Natural killer cell (primary cell): ENCODE measurements around the gene GNAT1. TPM values are rescaled to one million over a fixed set of nuclear protein-coding genes. Genes with fewer than 3 reads are reported as not detected.

Experiments used
- ATAC-seq, 3 donors: fragments of 150-1000 bp in 2 of 3; fragments of 200-7000 bp in 1 of 3; cut with Tn5 transposase; 1 replicate in 1 of 3; 2 replicates in 2 of 3; pipeline ENCODE4 v1.10.0; 2021; ENCODE audit warnings: mild to moderate bottlenecking in 2 of 3, moderate library complexity in 2 of 3
- DNase-seq, 2 donors: peaks; one replicate each; pipeline versions ENCODE4 v3.0.0 to v3.0.0-alpha.2; 2013 to 2021; ENCODE audit warnings: mixed read lengths in 1 of 2
- H3K27ac ChIP-seq: one replicate; pipeline ENCODE4 v1.5.1; 2013; ENCODE audit warnings: mild to moderate bottlenecking, low read length
- H3K27me3 ChIP-seq: one replicate; pipeline ENCODE4 v1.6.1; 2013; ENCODE audit warnings: low read length; ENCODE audit not compliant: control insufficient read depth, insufficient read depth
- H3K36me3 ChIP-seq: one replicate; pipeline ENCODE4 v1.6.1; 2013; ENCODE audit warnings: low read length; ENCODE audit not compliant: control insufficient read depth, insufficient read depth
- H3K4me1 ChIP-seq: one replicate; pipeline ENCODE4 v1.6.1; 2013; ENCODE audit warnings: low read length; ENCODE audit not compliant: control insufficient read depth, insufficient read depth
- H3K4me3 ChIP-seq: one replicate; pipeline ENCODE4 v1.5.1; 2013; ENCODE audit warnings: low read length
- H3K9me3 ChIP-seq: one replicate; pipeline ENCODE4 v1.6.1; 2013; ENCODE audit warnings: low read length; ENCODE audit not compliant: control insufficient read depth, insufficient read depth
- H3K27ac Mint-ChIP-seq, 2 donors: one replicate each; pipeline ENCODE4 v1.8.0; 2022; ENCODE audit warnings: mild to moderate bottlenecking in 2 of 2, mixed read lengths in 2 of 2, moderate library complexity in 1 of 2
- H3K27me3 Mint-ChIP-seq, 2 donors: one replicate each; pipeline ENCODE4 v1.8.0; 2022; ENCODE audit warnings: low read depth in 2 of 2, mixed read lengths in 2 of 2
- H3K36me3 Mint-ChIP-seq: one replicate; pipeline ENCODE4 v1.8.0; 2022; ENCODE audit warnings: mixed read lengths
- H3K4me1 Mint-ChIP-seq, 2 donors: one replicate each; pipeline ENCODE4 v1.8.0; 2022; ENCODE audit warnings: mixed read lengths in 2 of 2
- H3K4me3 Mint-ChIP-seq: one replicate; pipeline ENCODE4 v1.8.0; 2022; ENCODE audit warnings: mild to moderate bottlenecking, moderate library complexity, mixed read lengths
- H3K9me3 Mint-ChIP-seq, 2 donors: one replicate each; pipeline ENCODE4 v1.8.0; 2022; ENCODE audit warnings: mixed read lengths in 2 of 2
- CTCF ChIP-seq: fragments of 200-600 bp; IDR thresholded peaks from one replicate; pipeline ENCODE4 v1.8.0; 2022; ENCODE audit warnings: antibody characterized with exemption
- WGBS: methylation state at CpG from one replicate; pipeline ENCODE4 v1.1.7; 2013; ENCODE audit warnings: missing lambda C conversion rate; ENCODE audit not compliant: insufficient coverage; 5-methylcytosine and 5-hydroxymethylcytosine counted together
- intact Hi-C: fragments of 100-400 bp; cut with micrococcal nuclease; formaldehyde crosslinking; loops from one replicate; pipeline ENCODE4 v1.14.2; 2022
- total RNA-seq, 4 donors: library from RNA; stranded (reverse); fragments of 120-200 nt in 1 of 4; gene quantifications; one replicate each; pipeline versions ENCODE4 v1.2.3 to v1.2.4, GENCODE V29; 2013 to 2022

Gene GNAT1
- total RNA-seq, 3 donors from 2014 or later (not counting 1 experiment from before 2014, with no cell fraction given), result not detected

- 75% methylated on average over 8 of the region's 8 CpGs for WGBS
- no peaks in the 10 kb centered on the region for H3K36me3 ChIP-seq
- no peak for TF ChIP-seq CTCF
- Mint-ChIP-seq H3K4me1 (no peaks in the 10 kb centered on the region), H3K4me3 (no peak overlapping the region), H3K36me3 (no peaks in the 10 kb centered on the region), H3K27me3 (no peaks in the 10 kb centered on the region), H3K9me3 (no peaks in the 10 kb centered on the region), H3K27ac (no peak overlapping the region)
- no peak for DNase-seq
- intact Hi-C loops, result no loop called here
- no peaks in the 10 kb centered on the region for H3K4me1 ChIP-seq
- ATAC-seq, result no peak
- no peak overlapping the region for H3K27ac ChIP-seq
- H3K4me3 ChIP-seq, result no peak overlapping the region
- H3K27me3 ChIP-seq, result no peaks in the 10 kb centered on the region
- no peaks in the 10 kb centered on the region for H3K9me3 ChIP-seq
These were observed 27.6 kb upstream of the GNAT1 start for GRCh38 chr3:50163572-50164455.

DNA sequence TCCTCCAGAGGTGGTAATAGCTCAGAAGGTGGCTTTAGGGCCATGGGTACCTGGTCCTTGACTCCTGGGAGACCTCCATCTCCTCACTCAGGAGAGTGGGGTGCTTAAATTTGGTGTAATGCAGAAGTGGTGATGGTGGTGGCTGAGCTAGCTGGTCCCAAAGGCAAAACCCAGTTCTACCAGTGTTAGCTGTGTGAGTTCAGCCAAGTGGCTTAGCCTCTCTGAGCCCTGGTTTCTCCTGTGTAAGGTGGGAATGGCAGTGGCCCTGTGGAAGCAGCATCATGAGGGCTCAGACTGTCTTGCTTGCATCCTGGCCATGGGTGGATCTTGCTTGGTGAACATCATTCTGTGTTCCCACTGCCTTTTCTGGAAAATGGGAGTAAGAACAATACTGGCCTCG lies 26.9 kb upstream of the GNAT1 start:
- no peaks in the 10 kb centered on the region for H3K36me3 Mint-ChIP-seq
- H3K27ac Mint-ChIP-seq, result no peak overlapping the region
- H3K27me3 Mint-ChIP-seq, result no peaks in the 10 kb centered on the region
- intact Hi-C loops, result no loop called here
- 22% methylated on average over 1 of the region's 1 CpG for WGBS
- Histone ChIP-seq H3K4me3 (no peak overlapping the region), H3K27me3 (no peaks in the 10 kb centered on the region), H3K4me1 (no peaks in the 10 kb centered on the region), H3K9me3 (no peaks in the 10 kb centered on the region), H3K27ac (no peak overlapping the region), H3K36me3 (no peaks in the 10 kb centered on the region)
- DNase-seq (no peak), ATAC-seq (no peak)
- no peak for TF ChIP-seq CTCF
- no peaks in the 10 kb centered on the region for H3K4me1 Mint-ChIP-seq
- no peaks in the 10 kb centered on the region for H3K9me3 Mint-ChIP-seq
- H3K4me3 Mint-ChIP-seq, result no peak overlapping the region

GRCh38 chr3:50164984-50165909 lies 26.2 kb upstream of the GNAT1 start:
- no peak for ATAC-seq
- Mint-ChIP-seq H3K27me3 (no peaks in the 10 kb centered on the region), H3K4me3 (no peak overlapping the region), H3K27ac (no peak overlapping the region), H3K4me1 (no peaks in the 10 kb centered on the region), H3K9me3 (no peaks in the 10 kb centered on the region), H3K36me3 (no peaks in the 10 kb centered on the region)
- DNase-seq, result no peak
- WGBS, result 77% methylated on average over 7 of the region's 7 CpGs
- H3K4me3 ChIP-seq, result no peak overlapping the region
- H3K36me3 ChIP-seq, result no peaks in the 10 kb centered on the region
- H3K27me3 ChIP-seq, result no peaks in the 10 kb centered on the region
- no peak overlapping the region for H3K27ac ChIP-seq
- no peak for TF ChIP-seq CTCF
- H3K4me1 ChIP-seq, result no peaks in the 10 kb centered on the region
- H3K9me3 ChIP-seq, result no peaks in the 10 kb centered on the region
- intact Hi-C loops, result no loop called here
